Peyer's patch (tissue), 4 donors: ENCODE data around the gene SCGB1A1. TPM values are rescaled to one million over a fixed set of nuclear protein-coding genes. Genes with fewer than 3 reads are reported as not detected.

Source experiments
- DNase-seq, 3 donors: peaks; one replicate each; pipeline ENCODE4 v3.0.0-alpha.2; 2017 to 2019
- H3K27ac ChIP-seq, 4 donors: fragments of 200-600 bp; sonication (generic); one replicate each; pipeline ENCODE4 v1.5.1; 2016 to 2019
- H3K27me3 ChIP-seq, 2 donors: fragments of 200-600 bp; sonication (generic); one replicate each; pipeline ENCODE4 v1.5.1; 2019
- H3K36me3 ChIP-seq, 3 donors: fragments of 200-600 bp; sonication (generic); one replicate each; pipeline ENCODE4 v1.5.1; 2016 to 2019
- H3K4me1 ChIP-seq, 4 donors: fragments of 200-600 bp; sonication (generic); one replicate each; pipeline ENCODE4 v1.5.1; 2016 to 2019
- H3K4me3 ChIP-seq, 4 donors: fragments of 200-600 bp; sonication (generic); 1 replicate in 3 of 4; 2 replicates in 1 of 4; pipeline ENCODE4 v1.5.1; 2016 to 2019; ENCODE audit warnings: mild to moderate bottlenecking in 1 of 4
- H3K9me3 ChIP-seq, 4 donors: fragments of 200-600 bp; sonication (generic); one replicate each; pipeline ENCODE4 v1.5.1; 2016 to 2019; ENCODE audit warnings: mild to moderate bottlenecking in 1 of 4
- POLR2A ChIP-seq, 2 donors: fragments of 450-650 bp; IDR thresholded peaks; one replicate each; pipeline ENCODE4 v1.5.1; 2017; ENCODE audit warnings: antibody characterized with exemption in 2 of 2, mild to moderate bottlenecking in 2 of 2, moderate library complexity in 2 of 2
- total RNA-seq, 4 donors: library from RNA; depleted of rRNA; stranded (reverse); fragments of >200 nt; gene quantifications; one replicate each; pipeline ENCODE4 v1.1.0, GENCODE V29; 2016
- TF ChIP-seq, protein P1 (sequence below), 6 experiments: fragments of 450-650 bp in 4 of 6; fragments of 200-600 bp in 2 of 6; sonication (generic) in 1 of 6; IDR thresholded peaks; one replicate each; pipeline ENCODE4 v1.5.1; 2017 to 2019; ENCODE audit warnings: antibody characterized with exemption in 6 of 6, mild to moderate bottlenecking in 3 of 6, moderate library complexity in 1 of 6

The SCGB1A1 gene
- total RNA-seq, 4 donors from 2014 or later, result not detected

DNA sequence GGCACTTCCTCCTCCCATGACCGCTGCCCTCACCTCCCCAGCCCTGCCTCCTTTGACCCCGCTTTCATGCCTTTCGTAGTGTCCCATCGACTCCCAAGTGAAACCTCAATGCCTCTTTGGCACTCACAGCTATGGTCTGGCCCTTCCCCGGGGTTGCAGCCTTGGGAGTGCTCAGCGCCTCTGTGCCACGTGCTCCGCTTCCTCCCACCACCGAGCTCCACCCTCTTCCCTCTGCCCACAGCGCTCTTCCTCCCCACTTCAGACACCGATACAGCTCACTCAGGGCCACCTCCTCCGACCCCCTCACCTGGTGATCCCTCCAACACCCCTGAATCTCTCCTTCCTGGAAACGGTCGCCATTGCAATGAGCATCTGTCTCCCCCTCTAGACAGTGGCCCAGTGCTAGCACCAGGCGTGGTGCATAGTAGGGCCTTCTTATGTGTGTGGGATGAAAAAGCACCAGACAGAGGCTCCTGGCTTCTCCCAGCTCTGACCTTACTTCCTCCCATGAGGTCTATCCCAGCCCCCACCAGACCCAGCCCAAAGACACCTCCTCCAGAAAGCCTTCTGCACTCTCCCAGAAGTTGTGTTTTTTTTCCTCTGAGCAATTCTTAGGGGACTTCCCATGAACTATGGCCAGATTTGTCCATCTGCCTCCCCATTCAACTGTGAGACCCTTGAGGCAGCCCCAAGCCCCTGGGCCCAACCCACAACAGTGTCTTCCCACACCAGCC, 16.4 kb upstream of the SCGB1A1 start:
- Histone ChIP-seq H3K27ac (peak overlapping the region; percentile 36 to 80 (median 68)), H3K9me3 (no peaks in the 10 kb centered on the region)
- peak in 2 of 3 donors; percentile 44 to 74 for DNase-seq

DNA sequence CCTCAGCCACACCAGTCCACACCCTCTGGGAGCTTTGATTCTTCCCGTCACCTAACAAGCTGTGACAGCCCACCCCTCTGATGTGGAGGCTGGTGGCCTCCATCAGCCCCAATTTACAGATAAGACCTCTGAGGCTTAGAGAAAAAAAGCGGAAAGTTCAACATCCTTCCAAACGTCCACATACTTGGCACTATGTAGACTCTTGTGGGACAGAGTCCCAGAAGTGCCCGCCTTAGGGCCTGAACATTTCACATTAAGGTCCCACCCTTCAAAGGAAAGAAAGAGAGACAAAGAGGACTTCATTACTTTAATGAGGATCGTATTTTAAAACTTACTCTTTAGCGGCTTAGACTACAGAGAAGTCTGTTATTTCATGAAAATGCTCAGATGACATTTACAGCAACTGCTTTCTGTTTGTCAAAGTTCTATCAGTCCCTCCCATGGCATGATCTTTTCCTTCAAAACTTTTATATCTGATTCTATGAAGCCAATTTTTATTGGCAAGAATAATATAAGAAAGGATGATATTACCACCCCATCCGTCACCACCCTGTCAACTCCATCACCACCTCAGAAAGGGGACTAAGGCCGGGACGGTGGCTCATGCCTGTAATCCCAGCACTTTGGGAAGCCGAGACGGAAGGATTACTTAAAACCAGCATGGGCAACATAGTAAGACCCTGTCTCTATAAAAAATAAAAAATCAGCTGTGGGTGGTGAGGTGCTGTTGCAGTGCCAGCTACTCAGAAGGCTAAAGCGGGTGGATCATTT, 15.7 kb upstream of the SCGB1A1 start:
- Histone ChIP-seq H3K27me3 (no peaks in the 10 kb centered on the region), H3K27ac (peak overlapping the region in 3 of 4 donors; percentile 16 to 80 (median 17)), H3K36me3 (no peaks in the 10 kb centered on the region), H3K4me3 (no peak overlapping the region), H3K9me3 (no peaks in the 10 kb centered on the region), H3K4me1 (peaks cover 0 to 46% (median 1%) of the 10 kb centered on the region in 4 donors)
- no peak for DNase-seq
- no peak for TF ChIP-seq POLR2A (IDR thresholded peaks at IDR 0.05)
- TF ChIP-seq, protein P1, sequence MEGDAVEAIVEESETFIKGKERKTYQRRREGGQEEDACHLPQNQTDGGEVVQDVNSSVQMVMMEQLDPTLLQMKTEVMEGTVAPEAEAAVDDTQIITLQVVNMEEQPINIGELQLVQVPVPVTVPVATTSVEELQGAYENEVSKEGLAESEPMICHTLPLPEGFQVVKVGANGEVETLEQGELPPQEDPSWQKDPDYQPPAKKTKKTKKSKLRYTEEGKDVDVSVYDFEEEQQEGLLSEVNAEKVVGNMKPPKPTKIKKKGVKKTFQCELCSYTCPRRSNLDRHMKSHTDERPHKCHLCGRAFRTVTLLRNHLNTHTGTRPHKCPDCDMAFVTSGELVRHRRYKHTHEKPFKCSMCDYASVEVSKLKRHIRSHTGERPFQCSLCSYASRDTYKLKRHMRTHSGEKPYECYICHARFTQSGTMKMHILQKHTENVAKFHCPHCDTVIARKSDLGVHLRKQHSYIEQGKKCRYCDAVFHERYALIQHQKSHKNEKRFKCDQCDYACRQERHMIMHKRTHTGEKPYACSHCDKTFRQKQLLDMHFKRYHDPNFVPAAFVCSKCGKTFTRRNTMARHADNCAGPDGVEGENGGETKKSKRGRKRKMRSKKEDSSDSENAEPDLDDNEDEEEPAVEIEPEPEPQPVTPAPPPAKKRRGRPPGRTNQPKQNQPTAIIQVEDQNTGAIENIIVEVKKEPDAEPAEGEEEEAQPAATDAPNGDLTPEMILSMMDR (IDR thresholded peaks at IDR 0.05), result no peak

More for the DNA sequence above, 16.4 kb upstream of the SCGB1A1 start:
- H3K27me3 ChIP-seq, result no peaks in the 10 kb centered on the region
- no peaks in the 10 kb centered on the region for H3K36me3 ChIP-seq
- no peak for TF ChIP-seq POLR2A (IDR thresholded peaks at IDR 0.05)
- TF ChIP-seq, protein P1 (IDR thresholded peaks at IDR 0.05), result no peak
- no peak overlapping the region for H3K4me3 ChIP-seq
- peaks cover 0 to 48% (median 1%) of the 10 kb centered on the region in 4 donors for H3K4me1 ChIP-seq

DNA sequence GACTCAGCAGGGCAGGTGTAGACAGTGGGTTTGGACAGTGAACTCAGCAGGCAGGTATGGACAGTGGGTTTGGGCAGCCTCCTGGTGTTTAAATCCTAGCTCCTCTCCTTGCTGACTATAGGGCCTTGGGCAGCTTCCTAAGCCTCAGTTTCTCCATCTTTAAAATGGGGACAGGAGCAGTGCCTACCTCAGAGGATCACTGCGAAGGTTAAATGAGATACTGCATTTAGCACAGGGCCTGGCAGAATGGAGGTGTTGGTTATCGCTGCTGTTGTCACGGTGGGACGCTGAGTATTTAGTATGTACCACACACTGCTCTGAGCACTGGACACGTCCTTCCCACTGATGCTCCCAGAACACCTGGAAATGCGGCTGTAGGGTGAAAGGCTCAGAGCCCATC, 14.4 kb upstream of the SCGB1A1 start:
- Histone ChIP-seq H3K9me3 (no peaks in the 10 kb centered on the region), H3K4me3 (no peak overlapping the region), H3K27ac (no peak overlapping the region), H3K27me3 (no peaks in the 10 kb centered on the region), H3K36me3 (no peaks in the 10 kb centered on the region), H3K4me1 (peaks cover 0 to 34% (median 1%) of the 10 kb centered on the region in 4 donors)
- no peak for TF ChIP-seq POLR2A (IDR thresholded peaks at IDR 0.05)
- TF ChIP-seq, protein P1 (IDR thresholded peaks at IDR 0.05), result no peak
- DNase-seq, result no peak

DNA sequence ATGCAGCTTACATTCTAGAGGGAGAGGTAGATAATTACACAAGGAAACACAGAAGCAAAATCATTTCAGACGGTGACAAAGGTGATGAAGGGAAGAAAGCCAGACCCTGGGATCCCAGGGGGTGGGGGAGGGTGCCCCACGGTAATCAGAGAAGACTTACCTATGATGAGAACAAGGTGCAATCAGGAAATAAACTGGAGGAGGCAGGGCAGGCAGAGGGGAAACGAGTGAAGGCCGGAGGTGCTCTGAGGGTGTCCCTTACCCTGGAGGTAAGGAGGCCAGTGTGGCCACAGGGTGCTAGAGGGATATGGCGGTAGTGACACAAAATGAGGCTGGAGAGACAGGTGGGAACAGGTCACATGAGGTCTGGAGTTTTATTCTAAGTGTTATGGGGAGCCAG, 13.9 kb upstream of the SCGB1A1 start:
- no peak overlapping the region for H3K4me3 ChIP-seq
- no peaks in the 10 kb centered on the region for H3K9me3 ChIP-seq
- no peaks in the 10 kb centered on the region for H3K27me3 ChIP-seq
- no peaks in the 10 kb centered on the region for H3K36me3 ChIP-seq
- no peak overlapping the region for H3K27ac ChIP-seq
- TF ChIP-seq, protein P1 (IDR thresholded peaks at IDR 0.05), result no peak
- TF ChIP-seq POLR2A (IDR thresholded peaks at IDR 0.05), result no peak
- H3K4me1 ChIP-seq, result peaks cover 0 to 30% (median 1%) of the 10 kb centered on the region in 4 donors
- no peak for DNase-seq

- H3K36me3 ChIP-seq, result no peaks in the 10 kb centered on the region
- DNase-seq, result no peak
- H3K27me3 ChIP-seq, result no peaks in the 10 kb centered on the region
- no peak overlapping the region for H3K27ac ChIP-seq
- no peaks in the 10 kb centered on the region for H3K9me3 ChIP-seq
- no peak overlapping the region for H3K4me3 ChIP-seq
- peaks cover 0 to 18% (median 1%) of the 10 kb centered on the region in 4 donors for H3K4me1 ChIP-seq
- TF ChIP-seq, protein P1 (IDR thresholded peaks at IDR 0.05), result no peak
- no peak for TF ChIP-seq POLR2A (IDR thresholded peaks at IDR 0.05)
Measured at GRCh38 chr11:62406034-62406433, 12.8 kb upstream of the SCGB1A1 start.
